NK-92 treated with Interleukin-12 subunit alpha and Interleukin-12 subunit beta, amount 100 ng/mL, for 24 hours (cell line): ENCODE data around the gene FOXM1.
A peak's percentile ranks its signal among the peaks of the same experiment; 100 is the strongest.
"Not testable (repeated sequence)": the region's sequence is repeated elsewhere in the genome, so short reads cannot be mapped to it uniquely, and the experiment has no call there.

ENCODE experiments used
- DNase-seq: peaks from one replicate; lab custom pipeline; 2025; lab: John Stamatoyannopoulos, UW

Gene FOXM1

DNA sequence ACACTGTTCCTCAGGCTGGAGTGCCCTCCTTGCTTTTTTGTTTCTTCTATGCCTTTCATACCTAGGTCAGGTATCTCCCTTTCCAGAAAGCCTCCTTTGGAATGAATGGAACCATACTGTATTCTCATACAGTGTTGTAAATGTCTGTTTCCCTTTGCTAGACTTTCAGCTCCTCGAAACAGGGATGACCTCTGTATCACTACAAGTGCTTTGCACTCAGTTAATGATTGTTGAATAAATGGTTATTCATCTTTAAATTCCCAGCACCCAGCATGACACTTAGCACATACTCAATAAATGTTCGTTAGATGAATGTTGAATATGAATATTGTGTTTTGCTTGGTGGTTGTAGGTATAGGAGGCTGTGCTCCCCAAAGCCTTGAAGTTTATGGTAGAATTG, 7.8 kb upstream of the FOXM1 start:
- no peak for DNase-seq

GRCh38 chr12:2879853-2880252, 2.9 kb upstream of the FOXM1 start:
- no peak for DNase-seq

DNA sequence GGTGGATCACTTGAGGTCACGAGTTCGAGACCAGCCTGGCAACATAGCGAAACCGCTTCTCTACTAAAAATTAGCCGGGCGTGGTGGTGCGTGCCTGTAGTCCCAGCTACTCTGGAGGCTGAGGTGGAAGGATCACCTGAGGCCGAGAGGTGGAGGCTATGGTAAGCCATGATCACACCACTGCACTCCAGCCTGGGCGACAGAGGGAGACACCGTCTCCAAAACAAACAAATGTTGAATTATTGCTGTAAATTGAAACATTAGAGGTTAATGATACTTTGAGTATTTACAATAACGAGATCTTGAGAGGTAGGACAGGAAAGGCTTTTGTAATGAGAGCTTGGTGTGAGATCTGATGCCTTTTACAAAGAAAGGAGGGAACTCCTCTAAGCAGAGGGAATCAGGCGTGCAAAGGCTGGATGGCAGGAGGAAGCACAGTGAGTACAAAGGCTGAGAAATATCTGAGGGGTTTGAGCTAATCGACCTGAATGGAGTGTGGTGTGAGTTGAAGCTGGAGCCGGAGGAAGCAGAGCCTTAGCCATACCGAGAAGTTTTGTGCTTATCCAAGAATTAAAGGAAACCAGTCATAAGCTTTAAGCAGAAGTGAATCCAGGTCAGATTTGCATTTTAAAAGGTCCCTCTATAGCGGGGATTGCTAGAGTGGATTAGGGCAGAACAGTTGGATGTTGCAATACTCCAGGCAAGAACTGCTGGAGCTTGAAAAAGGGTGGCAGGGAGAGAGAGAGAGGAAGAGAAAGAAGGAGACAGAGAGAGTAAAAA, 1.2 kb upstream of the FOXM1 start:
- no peak for DNase-seq

GRCh38 chr12:2876431-2877046, 435 bp downstream of the FOXM1 start:
- peak; percentile 7 for DNase-seq

DNA sequence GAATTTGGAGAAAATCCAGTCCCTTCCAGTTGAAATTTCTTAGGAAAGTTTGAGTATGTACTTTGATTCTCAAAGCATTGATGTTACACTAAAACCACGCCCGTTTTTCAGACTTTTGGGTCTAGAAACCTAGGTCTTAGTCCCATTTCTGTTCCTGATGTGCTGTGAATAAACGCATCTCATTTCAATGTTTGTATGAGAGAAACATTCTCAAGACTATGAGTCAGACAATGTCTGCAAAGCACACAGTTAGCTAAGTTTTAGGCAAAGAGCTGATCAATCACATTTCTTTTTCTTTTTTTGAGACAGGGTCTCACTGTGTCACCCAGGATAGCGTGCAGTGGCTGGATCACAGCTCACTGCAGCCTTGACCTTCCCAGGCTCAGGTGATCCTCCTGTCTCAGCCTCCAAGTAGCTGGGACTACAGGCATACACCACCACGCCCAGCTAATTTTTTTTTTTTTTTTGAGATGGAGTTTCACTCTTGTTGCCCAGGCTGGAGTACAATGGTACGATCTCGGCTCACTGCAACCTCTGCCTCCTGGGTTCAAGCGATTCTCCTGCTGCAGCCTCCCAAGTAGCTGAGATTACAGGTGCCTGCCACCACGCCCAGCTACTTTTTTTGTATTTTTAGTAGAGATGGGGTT, 7.9 kb downstream of the FOXM1 start:
- DNase-seq = not testable (repeated sequence)

DNA sequence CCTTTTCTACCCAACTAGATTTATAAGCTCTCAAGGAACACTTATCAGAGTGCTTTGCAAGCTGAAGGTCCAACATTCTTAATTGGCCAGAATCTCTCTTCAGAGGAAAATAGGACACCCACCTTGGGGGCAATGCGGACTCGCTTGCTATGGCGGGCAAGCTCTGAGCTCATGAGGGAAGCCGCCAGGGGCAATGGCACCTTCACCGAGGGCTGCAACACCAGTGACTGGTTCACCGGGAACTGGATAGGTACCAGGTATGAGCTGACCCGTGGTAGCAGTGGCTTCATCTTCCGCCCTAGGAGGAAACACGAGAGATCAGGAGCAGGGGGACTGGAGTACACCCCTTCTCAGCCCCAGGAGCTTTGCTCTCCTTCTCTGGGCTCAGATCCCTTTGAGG, 12.8 kb downstream of the FOXM1 start:
- no peak for DNase-seq

- not testable (repeated sequence) for DNase-seq
Observed at GRCh38 chr12:2863402-2863801, 13.6 kb downstream of the FOXM1 start.

DNA sequence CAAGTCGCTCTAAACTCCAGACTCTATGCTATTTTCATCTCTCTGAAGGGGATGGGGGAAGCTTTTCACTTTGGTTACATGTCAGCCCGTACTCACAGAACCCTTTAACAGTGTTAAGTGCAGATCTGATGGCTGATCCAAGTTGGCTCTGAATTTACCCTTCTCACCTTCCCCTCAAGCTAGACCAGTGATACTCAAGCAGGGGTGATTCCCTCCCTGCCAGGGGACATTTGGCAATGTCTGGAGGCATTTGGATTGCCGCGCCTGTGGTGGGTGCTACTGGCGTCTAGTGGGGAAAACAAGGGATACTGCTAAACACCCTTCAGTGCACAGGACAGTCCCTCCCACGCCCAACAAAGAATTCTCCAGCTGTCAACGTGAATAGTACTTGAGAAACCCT, 14.1 kb downstream of the FOXM1 start:
- no peak for DNase-seq

GRCh38 chr12:2860170-2860569, 16.8 kb downstream of the FOXM1 start:
- DNase-seq = no peak

DNA sequence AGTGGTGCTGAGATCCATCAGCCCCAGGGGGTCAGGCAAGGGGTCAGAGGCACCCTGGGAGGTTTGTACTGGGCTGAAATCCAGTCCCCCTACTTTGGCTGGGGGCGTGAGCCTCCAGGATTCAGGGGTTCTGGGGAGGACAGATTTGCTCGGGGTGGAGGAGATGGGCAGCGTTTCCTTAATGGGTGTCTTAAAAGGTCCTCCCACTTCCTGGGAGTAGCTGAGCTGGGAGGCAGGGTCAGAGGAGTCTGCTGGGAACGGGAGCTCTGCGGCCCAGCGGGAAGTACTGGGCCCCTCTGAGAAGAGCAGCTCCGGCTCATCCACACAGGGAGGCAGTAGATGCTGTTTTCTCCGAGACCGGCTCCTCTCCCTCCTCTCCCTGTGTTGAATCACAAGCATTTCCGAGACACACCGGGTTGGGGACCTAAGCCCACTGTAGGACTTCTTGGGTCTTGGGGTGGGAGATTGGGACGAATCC, 18.0 kb downstream of the FOXM1 start:
- DNase-seq = no peak

- no peak for DNase-seq
Observed at GRCh38 chr12:2858334-2858733, 18.6 kb downstream of the FOXM1 start.

DNA sequence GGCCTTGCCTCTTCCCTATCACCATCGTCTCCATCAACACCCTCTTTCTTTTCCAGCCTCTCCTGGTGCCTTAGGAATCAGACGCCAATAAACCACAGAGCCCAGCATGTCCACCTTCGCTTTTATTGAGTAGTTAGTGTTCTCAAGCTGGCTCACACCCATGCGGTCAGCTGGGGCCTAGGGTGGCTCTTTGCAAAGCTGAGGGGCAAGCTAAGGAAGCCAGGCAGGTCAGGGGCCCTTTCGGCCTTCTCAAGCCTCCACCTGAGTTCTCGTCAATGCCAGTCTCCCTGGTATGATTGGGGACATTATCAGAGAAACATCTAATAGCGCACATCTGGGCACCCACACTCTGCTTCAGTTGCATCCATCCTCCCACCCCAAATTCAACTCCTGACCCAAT, 19.4 kb downstream of the FOXM1 start:
- DNase-seq = no peak

DNA sequence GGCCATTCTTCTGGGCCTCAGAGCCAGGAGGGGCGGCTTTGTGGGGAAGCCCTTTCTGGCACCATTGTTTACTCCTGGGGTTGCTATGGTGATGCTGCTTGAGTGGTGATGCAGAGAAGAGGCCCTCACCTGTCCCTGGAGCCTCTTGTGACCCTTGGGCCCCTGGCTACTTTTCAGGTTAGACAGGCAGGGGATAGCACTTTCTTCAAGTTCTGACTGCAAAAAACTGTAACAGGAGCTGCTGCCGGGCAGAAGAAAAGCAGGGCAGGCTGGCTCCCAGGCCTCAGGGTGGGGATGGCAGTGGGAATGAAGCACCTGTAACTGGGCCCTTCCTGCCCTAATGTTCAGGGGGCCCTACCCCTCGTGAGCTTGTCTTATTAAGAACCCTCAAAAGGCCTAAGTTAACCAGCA, 19.9 kb downstream of the FOXM1 start, which contains the start of gene TEX52:
Gene TEX52, minus strand, starts transcription at position 19 of the 411 bp plus-strand sequence. Its CDS starts 13 bp downstream, at position 6.
- DNase-seq = no peak

GRCh38 chr12:2856051-2856450, 20.9 kb downstream of the FOXM1 start:
- no peak for DNase-seq

GRCh38 chr12:2855546-2855945, 21.4 kb downstream of the FOXM1 start:
- no peak for DNase-seq

DNA sequence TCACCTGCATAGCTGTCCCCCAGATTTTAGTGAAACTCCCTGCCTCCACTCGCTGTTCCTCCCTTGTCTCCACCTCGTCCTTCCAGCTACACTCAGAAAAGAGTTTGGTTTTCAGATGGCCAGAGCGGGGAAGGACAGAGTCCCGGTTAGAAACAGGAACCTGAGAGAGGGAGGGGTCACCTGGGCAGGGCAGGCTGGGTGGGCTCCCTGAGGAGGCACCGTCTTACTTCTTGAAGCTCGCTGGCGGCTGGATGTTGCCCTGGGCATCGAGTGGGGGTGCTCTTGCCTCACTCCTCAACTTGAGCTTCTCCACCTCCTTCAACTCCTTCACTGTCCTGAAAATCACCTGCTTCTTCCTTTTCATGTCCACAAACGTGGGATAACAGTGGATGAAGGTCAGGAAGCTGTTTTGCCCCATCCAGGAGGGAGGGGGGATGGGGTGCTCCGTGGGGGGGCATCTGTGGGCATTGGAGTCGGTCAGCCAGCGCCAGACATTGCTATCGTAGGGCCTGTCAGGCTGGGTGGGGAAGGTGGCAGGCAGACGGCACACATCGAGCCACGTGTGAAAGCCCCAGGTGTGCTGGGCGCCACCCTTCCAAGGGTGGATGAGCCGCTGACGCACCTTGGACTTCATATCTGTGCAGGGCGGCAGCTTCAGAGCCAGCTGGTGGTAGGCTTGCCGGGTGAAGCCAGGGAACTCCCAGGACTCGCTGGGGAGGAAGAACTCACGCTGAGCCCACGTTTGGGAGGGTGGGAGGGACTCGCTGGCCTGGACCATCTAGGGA, 22.1 kb downstream of the FOXM1 start:
- DNase-seq = no peak

GRCh38 chr12:2853626-2854025, 23.3 kb downstream of the FOXM1 start:
- no peak for DNase-seq

DNA sequence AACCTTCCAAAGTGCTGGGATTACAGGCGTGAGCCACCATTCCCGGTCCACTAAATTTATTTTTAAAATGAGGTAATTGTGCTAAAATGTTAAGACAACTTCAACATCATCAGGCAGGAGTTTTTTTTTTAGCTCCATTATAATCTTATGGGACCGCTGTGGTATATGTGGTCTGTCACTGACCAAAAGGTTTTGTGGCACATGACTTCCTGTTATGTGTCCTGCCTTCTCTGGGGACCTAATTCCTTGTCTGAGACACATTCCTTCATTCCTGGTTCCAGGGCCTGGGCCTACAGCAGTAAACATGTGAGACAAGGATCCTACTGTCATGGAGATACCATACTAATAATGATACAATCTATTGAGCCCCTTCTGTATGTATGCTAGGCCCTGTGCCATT, 25.0 kb downstream of the FOXM1 start:
- no peak for DNase-seq

- no peak for DNase-seq
Observed at GRCh38 chr12:2845280-2845679, 31.7 kb downstream of the FOXM1 start.

- no peak for DNase-seq
Observed at GRCh38 chr12:2844786-2845185, 32.2 kb downstream of the FOXM1 start.

DNA sequence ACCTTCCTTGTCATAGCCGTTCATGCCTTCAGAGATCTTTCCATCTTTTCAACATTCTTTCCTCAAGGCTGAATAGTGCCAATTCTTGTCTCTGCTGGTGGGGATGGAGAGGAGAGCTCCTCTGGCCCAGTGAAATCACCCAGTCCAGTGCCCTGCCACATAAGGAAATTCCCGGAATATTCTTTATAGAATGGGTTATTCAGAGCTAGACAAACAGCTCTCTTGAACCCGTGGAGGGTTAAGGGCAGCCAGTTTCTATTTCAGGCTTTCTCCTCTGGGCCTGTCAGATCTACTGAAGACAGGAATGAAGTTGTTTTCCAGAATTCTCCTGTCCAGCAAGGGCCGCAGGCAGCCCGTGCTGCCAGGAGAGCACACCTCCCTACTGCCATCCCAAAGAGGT, 34.0 kb downstream of the FOXM1 start:
- no peak for DNase-seq

GRCh38 chr12:2841056-2841650, 35.8 kb downstream of the FOXM1 start:
- DNase-seq = no peak
